Measurements from ENCODE around the gene C8A.

C8A gene

GRCh38 chr1:56922070-56922469 is 67.5 kb downstream of the C8A start:
- Histone ChIP-seq H3K79me2 (ENCODE audit: control insufficient read depth, insufficient read depth, low read length, poor library complexity) (no peaks in the 10 kb centered on the region), H2BK120ac (ENCODE audit: insufficient read depth, low read length, poor library complexity) (no peak overlapping the region), H2AK5ac (ENCODE audit: low read length) (no peak overlapping the region), H3K23ac (ENCODE audit: low read length) (no peak overlapping the region), H2BK12ac (ENCODE audit: low read length) (no peak overlapping the region), H3K27me3 (ENCODE audit: insufficient read depth, low read length) (no peaks in the 10 kb centered on the region), H3K9me3 (ENCODE audit: insufficient read depth, low read depth, low read length) (peaks cover 2% of the 10 kb centered on the region), H4K91ac (ENCODE audit: low read depth, low read length) (no peak overlapping the region), H3K9ac (ENCODE audit: low read length) (no peak overlapping the region), H2BK5ac (ENCODE audit: low read depth, low read length, poor library complexity) (no peak overlapping the region), H3K79me1 (ENCODE audit: low read length) (no peaks in the 10 kb centered on the region), H3K4me1 (ENCODE audit: control insufficient read depth in 1 of 2, insufficient read depth in 2 of 2, low read length in 2 of 2) (no peaks in the 10 kb centered on the region), H4K8ac (ENCODE audit: low read depth, low read length) (no peak overlapping the region), H3K18ac (ENCODE audit: low read length) (no peak overlapping the region), H3K36me3 (ENCODE audit: control insufficient read depth in 1 of 2, insufficient read depth in 2 of 2, low read length in 2 of 2) (no peaks in the 10 kb centered on the region), H2AFZ (ENCODE audit: insufficient read depth, low read length, poor library complexity) (no peak overlapping the region), H3K4me3 (ENCODE audit: low read depth, low read length) (no peak overlapping the region), H4K12ac (ENCODE audit: low read depth, low read length) (no peak overlapping the region), H3K14ac (ENCODE audit: low read length) (no peak overlapping the region), H3K4me2 (ENCODE audit: low read length) (no peak overlapping the region), H3K4ac (ENCODE audit: low read depth, low read length) (no peak overlapping the region), H3K27ac (ENCODE audit: low read depth, low read length) (no peak overlapping the region)
- DNase-seq = no peak
- WGBS (ENCODE audit: extremely low coverage, insufficient coverage, insufficient read length) = no CpG with 5 or more reads among the region's 4 CpGs

GRCh38 chr1:56922507-56922906 is 67.9 kb downstream of the C8A start:
- no CpG with 5 or more reads among the region's 1 CpG for WGBS (ENCODE audit: extremely low coverage, insufficient coverage, insufficient read length)
- H3K4ac ChIP-seq (ENCODE audit: low read depth, low read length) = no peak overlapping the region
- H4K8ac ChIP-seq (ENCODE audit: low read depth, low read length) = no peak overlapping the region
- H3K36me3 ChIP-seq (ENCODE audit: control insufficient read depth in 1 of 2, insufficient read depth in 2 of 2, low read length in 2 of 2) = no peaks in the 10 kb centered on the region
- no peak overlapping the region for H2BK5ac ChIP-seq (ENCODE audit: low read depth, low read length, poor library complexity)
- H3K4me2 ChIP-seq (ENCODE audit: low read length) = no peak overlapping the region
- no peak for DNase-seq
- no peak overlapping the region for H2BK12ac ChIP-seq (ENCODE audit: low read length)
- no peak overlapping the region for H3K18ac ChIP-seq (ENCODE audit: low read length)
- no peak overlapping the region for H2BK120ac ChIP-seq (ENCODE audit: insufficient read depth, low read length, poor library complexity)
- H2AFZ ChIP-seq (ENCODE audit: insufficient read depth, low read length, poor library complexity) = no peak overlapping the region
- H3K27me3 ChIP-seq (ENCODE audit: insufficient read depth, low read length) = no peaks in the 10 kb centered on the region
- H3K9me3 ChIP-seq (ENCODE audit: insufficient read depth, low read depth, low read length) = peaks cover 2% of the 10 kb centered on the region
- H2AK5ac ChIP-seq (ENCODE audit: low read length) = no peak overlapping the region
- no peak overlapping the region for H3K14ac ChIP-seq (ENCODE audit: low read length)
- H3K23ac ChIP-seq (ENCODE audit: low read length) = no peak overlapping the region
- H3K9ac ChIP-seq (ENCODE audit: low read length) = no peak overlapping the region
- H3K79me1 ChIP-seq (ENCODE audit: low read length) = no peaks in the 10 kb centered on the region
- no peak overlapping the region for H4K91ac ChIP-seq (ENCODE audit: low read depth, low read length)
- H3K27ac ChIP-seq (ENCODE audit: low read depth, low read length) = no peak overlapping the region
- no peak overlapping the region for H3K4me3 ChIP-seq (ENCODE audit: low read depth, low read length)
- H3K4me1 ChIP-seq (ENCODE audit: control insufficient read depth in 1 of 2, insufficient read depth in 2 of 2, low read length in 2 of 2) = no peaks in the 10 kb centered on the region
- H3K79me2 ChIP-seq (ENCODE audit: control insufficient read depth, insufficient read depth, low read length, poor library complexity) = no peaks in the 10 kb centered on the region
- H4K12ac ChIP-seq (ENCODE audit: low read depth, low read length) = no peak overlapping the region

GRCh38 chr1:56923201-56923600 is 68.6 kb downstream of the C8A start:
- Histone ChIP-seq H3K18ac (ENCODE audit: low read length) (no peak overlapping the region), H3K9me3 (ENCODE audit: insufficient read depth, low read depth, low read length) (peaks cover 2% of the 10 kb centered on the region), H3K14ac (ENCODE audit: low read length) (no peak overlapping the region), H3K4ac (ENCODE audit: low read depth, low read length) (no peak overlapping the region), H4K8ac (ENCODE audit: low read depth, low read length) (no peak overlapping the region), H3K79me2 (ENCODE audit: control insufficient read depth, insufficient read depth, low read length, poor library complexity) (no peaks in the 10 kb centered on the region), H3K4me3 (ENCODE audit: low read depth, low read length) (no peak overlapping the region), H2AK5ac (ENCODE audit: low read length) (no peak overlapping the region), H2BK12ac (ENCODE audit: low read length) (no peak overlapping the region), H4K91ac (ENCODE audit: low read depth, low read length) (no peak overlapping the region), H3K4me2 (ENCODE audit: low read length) (no peak overlapping the region), H2AFZ (ENCODE audit: insufficient read depth, low read length, poor library complexity) (no peak overlapping the region), H3K36me3 (ENCODE audit: control insufficient read depth in 1 of 2, insufficient read depth in 2 of 2, low read length in 2 of 2) (no peaks in the 10 kb centered on the region), H3K27ac (ENCODE audit: low read depth, low read length) (no peak overlapping the region), H4K12ac (ENCODE audit: low read depth, low read length) (no peak overlapping the region), H3K23ac (ENCODE audit: low read length) (no peak overlapping the region), H2BK120ac (ENCODE audit: insufficient read depth, low read length, poor library complexity) (no peak overlapping the region), H2BK5ac (ENCODE audit: low read depth, low read length, poor library complexity) (no peak overlapping the region), H3K4me1 (ENCODE audit: control insufficient read depth in 1 of 2, insufficient read depth in 2 of 2, low read length in 2 of 2) (no peaks in the 10 kb centered on the region), H3K9ac (ENCODE audit: low read length) (no peak overlapping the region), H3K27me3 (ENCODE audit: insufficient read depth, low read length) (no peaks in the 10 kb centered on the region), H3K79me1 (ENCODE audit: low read length) (no peaks in the 10 kb centered on the region)
- DNase-seq = no peak
- no CpG with 5 or more reads among the region's 3 CpGs for WGBS (ENCODE audit: extremely low coverage, insufficient coverage, insufficient read length)

GRCh38 chr1:56924116-56924515 is 69.5 kb downstream of the C8A start:
- Histone ChIP-seq H3K79me1 (ENCODE audit: low read length) (no peaks in the 10 kb centered on the region), H3K4me1 (ENCODE audit: control insufficient read depth in 1 of 2, insufficient read depth in 2 of 2, low read length in 2 of 2) (no peaks in the 10 kb centered on the region), H3K79me2 (ENCODE audit: control insufficient read depth, insufficient read depth, low read length, poor library complexity) (no peaks in the 10 kb centered on the region), H3K27ac (ENCODE audit: low read depth, low read length) (no peak overlapping the region), H3K9ac (ENCODE audit: low read length) (no peak overlapping the region), H3K4me3 (ENCODE audit: low read depth, low read length) (no peak overlapping the region), H2BK12ac (ENCODE audit: low read length) (no peak overlapping the region), H3K23ac (ENCODE audit: low read length) (no peak overlapping the region), H2AK5ac (ENCODE audit: low read length) (no peak overlapping the region), H4K91ac (ENCODE audit: low read depth, low read length) (no peak overlapping the region), H3K4me2 (ENCODE audit: low read length) (no peak overlapping the region), H3K14ac (ENCODE audit: low read length) (no peak overlapping the region), H4K12ac (ENCODE audit: low read depth, low read length) (no peak overlapping the region), H4K8ac (ENCODE audit: low read depth, low read length) (no peak overlapping the region), H3K18ac (ENCODE audit: low read length) (no peak overlapping the region), H2AFZ (ENCODE audit: insufficient read depth, low read length, poor library complexity) (no peak overlapping the region), H3K9me3 (ENCODE audit: insufficient read depth, low read depth, low read length) (peaks cover 2% of the 10 kb centered on the region), H3K4ac (ENCODE audit: low read depth, low read length) (no peak overlapping the region), H2BK120ac (ENCODE audit: insufficient read depth, low read length, poor library complexity) (no peak overlapping the region), H3K36me3 (ENCODE audit: control insufficient read depth in 1 of 2, insufficient read depth in 2 of 2, low read length in 2 of 2) (no peaks in the 10 kb centered on the region), H3K27me3 (ENCODE audit: insufficient read depth, low read length) (no peaks in the 10 kb centered on the region), H2BK5ac (ENCODE audit: low read depth, low read length, poor library complexity) (no peak overlapping the region)
- no peak for DNase-seq
- WGBS (ENCODE audit: extremely low coverage, insufficient coverage, insufficient read length) = no CpG with 5 or more reads among the region's 5 CpGs

Measured in trophoblast cell (in vitro differentiated cells and primary cell).